Activated CD8-positive, alpha-beta T cell treated with anti-CD3 and anti-CD28 coated beads, Interleukin-2, amount 10 ng/mL, durations not matched to agents 7 days and 5 days (primary cell): Measurements from ENCODE around the gene CYP2D6. TPM values are rescaled to one million over a fixed set of nuclear protein-coding genes. Genes with fewer than 3 reads are reported as not detected.
"Not testable (repeated sequence)": the region's sequence is repeated elsewhere in the genome, so short reads cannot be mapped to it uniquely, and the experiment has no call there.

Experiments used
- ATAC-seq: fragments of 150-1000 bp; cut with Tn5 transposase; one replicate; pipeline ENCODE4 v1.10.0; 2021; ENCODE audit warnings: moderate library complexity
- CTCF ChIA-PET: fragments of 350-600 bp; sonication (Branson Sonifier 250); formaldehyde crosslinking; loops from one replicate; lab custom pipeline; 2021; ENCODE audit warnings: antibody characterized with exemption; lab: Charles Lee
- POLR2A ChIA-PET: fragments of 350-600 bp; sonication (Branson Sonifier 250); formaldehyde crosslinking; loops from one replicate; lab custom pipeline; 2021; ENCODE audit warnings: antibody characterized with exemption; lab: Charles Lee
- DNase-seq: peaks from one replicate; pipeline ENCODE4 v3.0.0-alpha.2; 2020
- H3K27ac Mint-ChIP-seq: one replicate; pipeline ENCODE4 v1.8.0; 2021; ENCODE audit warnings: mild to moderate bottlenecking, mixed read lengths
- H3K27me3 Mint-ChIP-seq: one replicate; pipeline ENCODE4 v1.8.0; 2021; ENCODE audit warnings: low read depth, mixed read lengths
- H3K36me3 Mint-ChIP-seq: one replicate; pipeline ENCODE4 v1.8.0; 2021; ENCODE audit warnings: low read depth, mixed read lengths
- H3K4me1 Mint-ChIP-seq: one replicate; pipeline ENCODE4 v1.8.0; 2021; ENCODE audit warnings: low read depth, mixed read lengths
- H3K4me3 Mint-ChIP-seq: one replicate; pipeline ENCODE4 v1.8.0; 2021; ENCODE audit warnings: mild to moderate bottlenecking, mixed read lengths
- H3K9me3 Mint-ChIP-seq: one replicate; pipeline ENCODE4 v1.8.0; 2022; ENCODE audit warnings: mixed read lengths; ENCODE audit not compliant: insufficient read depth
- total RNA-seq, 2 experiments: library from RNA; stranded (reverse); gene quantifications; one replicate each; pipeline ENCODE4 v1.2.3, GENCODE V29; 2021

Gene CYP2D6
- total RNA-seq, 2 experiments from 2014 or later, result 2.9 to 3.6 TPM

- H3K4me1 Mint-ChIP-seq, DNase-seq, H3K9me3 Mint-ChIP-seq, H3K27ac Mint-ChIP-seq, CTCF ChIA-PET, ATAC-seq, H3K4me3 Mint-ChIP-seq, H3K36me3 Mint-ChIP-seq, H3K27me3 Mint-ChIP-seq: not testable (repeated sequence)
- POLR2A ChIA-PET, result interaction anchor here (0.6 kb wide), 1 partner anchor 91 kb away, joined by 3 read pairs; no protein-coding TSS in a partner anchor
Measured at GRCh38 chr22:42128007-42128406, 2.6 kb downstream of the CYP2D6 start.

DNA sequence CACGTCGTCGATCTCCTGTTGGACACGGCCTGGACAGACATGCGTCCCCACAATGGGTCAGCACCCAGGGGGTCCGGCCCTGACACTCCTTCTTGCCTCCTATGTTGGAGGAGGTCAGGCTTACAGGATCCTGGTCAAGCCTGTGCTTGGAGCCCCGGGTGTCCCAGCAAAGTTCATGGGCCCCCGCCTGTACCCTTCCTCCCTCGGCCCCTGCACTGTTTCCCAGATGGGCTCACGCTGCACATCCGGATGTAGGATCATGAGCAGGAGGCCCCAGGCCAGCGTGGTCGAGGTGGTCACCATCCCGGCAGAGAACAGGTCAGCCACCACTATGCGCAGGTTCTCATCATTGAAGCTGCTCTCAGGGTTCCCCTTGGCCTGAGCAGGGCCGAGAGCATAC is 3.0 kb downstream of the CYP2D6 start:
- Mint-ChIP-seq H3K4me3 (no peak overlapping the region), H3K36me3 (no peaks in the 10 kb centered on the region), H3K4me1 (no peaks in the 10 kb centered on the region), H3K9me3 (no peaks in the 10 kb centered on the region), H3K27ac (no peak overlapping the region), H3K27me3 (no peaks in the 10 kb centered on the region)
- ATAC-seq, result no peak
- ChIA-PET POLR2A (interaction anchor here (0.6 kb wide), 1 partner anchor 91 kb away, joined by 3 read pairs; no protein-coding TSS in a partner anchor), CTCF (no interaction called here)
- no peak for DNase-seq

DNA sequence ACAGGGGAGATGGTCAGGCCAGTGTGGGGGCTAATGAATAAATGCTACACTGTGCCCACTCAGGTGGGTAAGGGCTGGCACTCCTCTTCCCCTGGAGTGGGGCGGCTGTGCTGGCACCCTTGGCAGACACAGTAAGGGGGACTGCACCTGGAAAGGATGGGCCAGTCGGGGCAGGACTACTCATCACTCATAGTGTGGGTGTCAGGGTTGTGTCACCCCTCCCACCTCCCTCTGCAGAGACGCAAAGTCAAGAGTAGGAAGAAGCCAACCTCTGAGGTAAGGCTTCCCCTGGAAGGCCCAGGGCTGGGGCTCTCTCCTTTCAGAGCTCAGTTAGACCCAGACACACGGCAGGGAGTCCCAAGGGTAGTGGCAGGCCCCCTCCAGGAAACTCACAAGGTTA is 7.1 kb downstream of the CYP2D6 start:
- ATAC-seq, POLR2A ChIA-PET, DNase-seq, H3K27me3 Mint-ChIP-seq, H3K27ac Mint-ChIP-seq, CTCF ChIA-PET, H3K36me3 Mint-ChIP-seq, H3K4me3 Mint-ChIP-seq, H3K9me3 Mint-ChIP-seq: not testable (repeated sequence)
- H3K4me1 Mint-ChIP-seq, result peaks cover 38% of the 10 kb centered on the region

DNA sequence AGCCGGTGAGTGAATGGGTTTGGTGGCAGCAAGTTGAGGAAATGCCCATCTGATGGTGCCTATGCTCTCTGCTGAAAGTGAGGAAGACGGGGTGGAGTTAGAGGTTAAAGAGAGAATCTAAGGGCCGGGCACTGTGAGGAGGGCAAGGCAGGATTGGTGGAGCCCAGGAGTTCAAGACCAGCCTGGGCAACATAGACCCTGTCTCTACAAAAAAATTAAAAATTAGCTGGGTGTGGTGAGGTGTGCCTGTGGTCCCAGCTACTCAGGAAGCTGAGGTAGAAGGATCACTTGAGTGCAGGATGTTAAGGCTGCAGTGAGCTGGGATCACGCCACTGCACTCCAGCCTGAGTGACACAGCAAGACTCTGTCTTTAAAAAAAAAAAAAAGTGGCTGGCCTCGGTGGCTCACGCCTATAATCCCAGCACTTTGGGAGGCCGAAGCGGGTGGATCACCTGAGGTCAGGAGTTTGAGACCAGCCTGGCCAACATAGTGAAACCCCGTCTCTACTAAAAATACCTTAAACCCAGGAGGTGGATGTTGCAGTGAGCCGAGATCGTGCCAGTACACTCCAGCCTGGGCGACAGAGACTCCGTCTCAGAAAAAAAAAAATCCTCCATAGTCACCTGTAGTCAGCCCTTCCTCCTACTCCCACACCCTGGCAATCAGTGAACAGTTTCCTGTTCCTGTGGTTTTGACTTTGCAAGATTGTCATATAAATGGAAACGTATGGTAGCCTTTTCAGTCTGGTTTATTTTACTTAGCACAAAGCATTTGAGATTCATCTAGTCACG is 10.2 kb downstream of the CYP2D6 start:
- ATAC-seq (peak; percentile 82), DNase-seq (peak; percentile 61)
- not testable (repeated sequence) for H3K9me3 Mint-ChIP-seq, H3K27me3 Mint-ChIP-seq
- CTCF ChIA-PET, result interaction anchor here (1.0 to 4.2 kb wide), 3 partner anchors 10 to 324 kb away, joined by 3 to 24 read pairs (median 5); partner anchors contain the start of gene NDUFA6
- Mint-ChIP-seq H3K27ac (peak overlapping the region; percentile 95), H3K4me1 (peaks cover 41% of the 10 kb centered on the region), H3K4me3 (peak overlapping the region; percentile 64), H3K36me3 (peaks cover 16% of the 10 kb centered on the region)
- POLR2A ChIA-PET, result interaction anchor here (0.7 to 1.3 kb wide), 2 partner anchors 29 to 174 kb away, joined by 3 to 4 read pairs; partner anchors contain the start of genes CENPM and NDUFA6

GRCh38 chr22:42116848-42117424 is 13.7 kb downstream of the CYP2D6 start:
- no peak for DNase-seq
- H3K27ac Mint-ChIP-seq, result no peak overlapping the region

DNA sequence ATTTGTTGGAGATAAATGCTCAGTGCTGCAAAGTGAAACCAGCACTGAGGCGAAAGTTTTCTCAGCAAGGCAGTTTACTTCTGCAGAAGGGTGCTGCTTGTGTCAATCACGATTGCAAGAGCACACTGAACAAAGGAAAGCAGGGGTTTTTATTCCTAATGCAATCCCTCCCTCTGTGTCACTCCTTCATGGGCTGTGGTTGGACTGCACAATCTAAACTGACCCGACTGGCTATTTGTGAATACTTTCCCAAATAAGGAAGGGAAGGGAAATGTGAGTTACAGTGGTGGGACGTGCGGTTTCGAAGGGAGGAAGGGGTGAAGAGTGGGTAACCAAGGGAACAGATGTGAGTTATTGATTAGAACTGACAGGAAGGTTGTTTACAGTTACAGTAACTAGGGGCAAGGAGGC is 15.2 kb downstream of the CYP2D6 start:
- CTCF ChIA-PET, POLR2A ChIA-PET, H3K27ac Mint-ChIP-seq, H3K4me3 Mint-ChIP-seq, H3K27me3 Mint-ChIP-seq, ATAC-seq, DNase-seq: not testable (repeated sequence)
- H3K4me1 Mint-ChIP-seq, result peaks cover 20% of the 10 kb centered on the region
- peaks cover 20% of the 10 kb centered on the region for H3K36me3 Mint-ChIP-seq
- peaks cover 11% of the 10 kb centered on the region for H3K9me3 Mint-ChIP-seq

More at GRCh38 chr22:42116848-42117424, 13.7 kb downstream of the CYP2D6 start:
- no peak for ATAC-seq
- ChIA-PET CTCF (interaction anchor here (0.9 to 4.2 kb wide), 5 partner anchors 17 to 327 kb away, joined by 3 to 24 read pairs (median 3); partner anchors contain the start of gene NDUFA6), POLR2A (interaction anchor here (0.7 to 1.0 kb wide), 2 partner anchors 37 to 309 kb away, joined by 3 read pairs; partner anchors contain the start of gene SMDT1)
- no peaks in the 10 kb centered on the region for H3K27me3 Mint-ChIP-seq
- peaks cover 21% of the 10 kb centered on the region for H3K36me3 Mint-ChIP-seq
- H3K4me3 Mint-ChIP-seq, result no peak overlapping the region
- H3K4me1 Mint-ChIP-seq, result peaks cover 35% of the 10 kb centered on the region
- peaks cover 11% of the 10 kb centered on the region for H3K9me3 Mint-ChIP-seq

DNA sequence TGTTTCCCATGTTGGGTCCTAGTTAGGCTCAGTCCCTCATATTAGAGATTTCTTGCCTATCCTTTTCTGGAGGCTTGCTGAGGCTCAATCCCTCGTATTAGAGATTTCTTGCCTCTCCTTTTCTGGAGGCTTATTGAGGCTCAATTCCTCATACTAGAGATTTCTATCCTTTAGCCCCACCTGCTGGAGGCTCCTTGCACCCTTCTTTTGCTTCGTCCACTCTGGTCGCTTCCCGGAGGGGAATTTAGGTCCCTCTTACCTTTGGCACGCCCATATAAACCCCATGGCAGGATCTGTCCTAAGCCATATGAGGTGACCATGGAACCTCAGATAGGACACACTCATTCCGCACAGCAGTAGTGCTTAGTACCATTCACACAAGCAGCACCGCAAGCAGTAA is 15.9 kb downstream of the CYP2D6 start:
- ChIA-PET CTCF (interaction anchor here (0.6 kb wide), 1 partner anchor 90 kb away, joined by 3 read pairs; no protein-coding TSS in a partner anchor), POLR2A (no interaction called here)
- Mint-ChIP-seq H3K27me3 (no peaks in the 10 kb centered on the region), H3K4me1 (peaks cover 13% of the 10 kb centered on the region), H3K27ac (no peak overlapping the region), H3K4me3 (no peak overlapping the region), H3K9me3 (peaks cover 11% of the 10 kb centered on the region), H3K36me3 (peaks cover 21% of the 10 kb centered on the region)
- DNase-seq (no peak), ATAC-seq (no peak)

DNA sequence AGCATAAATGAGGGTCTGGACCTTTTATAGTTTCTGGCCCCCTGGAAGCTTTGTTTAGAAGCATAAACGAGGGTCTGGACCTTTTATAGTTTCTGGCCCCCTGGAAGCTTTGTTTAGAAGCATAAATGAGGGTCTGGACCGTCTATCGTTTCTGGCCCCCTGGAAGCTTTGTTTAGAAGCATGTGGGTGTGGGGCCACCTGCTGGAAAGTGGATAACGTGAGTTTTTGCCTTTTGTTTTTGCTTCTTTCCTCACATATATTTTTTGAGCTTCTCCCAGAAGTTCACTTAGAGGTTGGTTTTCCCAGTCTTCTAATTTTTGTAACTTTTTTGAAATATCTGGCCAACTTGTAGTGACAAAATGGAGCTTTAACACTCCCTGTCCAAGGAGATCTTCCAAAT is 17.8 kb downstream of the CYP2D6 start:
- not testable (repeated sequence) for H3K4me1 Mint-ChIP-seq
- POLR2A ChIA-PET, result interaction anchor here (2.7 kb wide), 1 partner anchor 22 kb away, joined by 9 read pairs; the partner anchor contains the start of gene NDUFA6

DNA sequence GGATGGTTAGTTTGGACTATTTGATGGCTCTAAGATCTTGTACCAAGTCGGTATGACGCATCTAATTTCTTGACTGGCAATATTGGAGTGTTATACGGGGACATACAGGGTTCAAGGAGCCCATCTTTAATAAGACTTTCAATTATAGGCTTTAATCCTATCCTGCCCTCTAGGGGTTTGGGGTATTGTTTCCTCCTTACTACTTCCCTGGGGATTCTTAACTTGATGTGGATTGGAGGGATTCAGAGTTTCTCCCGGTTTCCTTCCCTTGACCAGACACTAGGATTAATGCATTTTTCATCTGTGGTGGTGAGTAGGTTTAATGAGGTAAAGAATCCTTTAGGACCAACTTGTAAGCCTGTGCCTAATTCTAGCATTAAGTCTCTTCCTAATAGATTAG is 18.8 kb downstream of the CYP2D6 start:
- Mint-ChIP-seq H3K4me1 (peaks cover 2% of the 10 kb centered on the region), H3K36me3 (peaks cover 21% of the 10 kb centered on the region), H3K27me3 (no peaks in the 10 kb centered on the region), H3K27ac (no peak overlapping the region), H3K9me3 (peaks cover 11% of the 10 kb centered on the region), H3K4me3 (no peak overlapping the region)
- ChIA-PET POLR2A (interaction anchor here (2.7 kb wide), 1 partner anchor 21 kb away, joined by 9 read pairs; the partner anchor contains the start of gene NDUFA6), CTCF (interaction anchor here (1.4 to 2.4 kb wide), 4 partner anchors 20 to 146 kb away, joined by 6 to 21 read pairs (median 14); partner anchors contain the start of genes NDUFA6 and SEPTIN3)
- DNase-seq (no peak), ATAC-seq (no peak)

More for the DNA sequence above, 17.8 kb downstream of the CYP2D6 start:
- H3K36me3 Mint-ChIP-seq, result peaks cover 27% of the 10 kb centered on the region
- peaks cover 11% of the 10 kb centered on the region for H3K9me3 Mint-ChIP-seq
- DNase-seq, ATAC-seq, H3K4me3 Mint-ChIP-seq, H3K27me3 Mint-ChIP-seq, H3K27ac Mint-ChIP-seq: not testable (repeated sequence)
- CTCF ChIA-PET, result interaction anchor here (0.7 to 2.4 kb wide), 12 partner anchors 9 to 172 kb away, joined by 3 to 21 read pairs (median 4); partner anchors contain the start of genes CENPM, NDUFA6 and SEPTIN3

- Mint-ChIP-seq H3K4me1 (no peaks in the 10 kb centered on the region), H3K9me3 (peaks cover 15% of the 10 kb centered on the region), H3K27ac (no peak overlapping the region), H3K27me3 (no peaks in the 10 kb centered on the region), H3K36me3 (peaks cover 10% of the 10 kb centered on the region), H3K4me3 (no peak overlapping the region)
- POLR2A ChIA-PET, result no interaction called here
- DNase-seq (no peak), ATAC-seq (no peak)
- CTCF ChIA-PET, result no interaction called here
Measured at GRCh38 chr22:42108848-42109247, 21.8 kb downstream of the CYP2D6 start.

DNA sequence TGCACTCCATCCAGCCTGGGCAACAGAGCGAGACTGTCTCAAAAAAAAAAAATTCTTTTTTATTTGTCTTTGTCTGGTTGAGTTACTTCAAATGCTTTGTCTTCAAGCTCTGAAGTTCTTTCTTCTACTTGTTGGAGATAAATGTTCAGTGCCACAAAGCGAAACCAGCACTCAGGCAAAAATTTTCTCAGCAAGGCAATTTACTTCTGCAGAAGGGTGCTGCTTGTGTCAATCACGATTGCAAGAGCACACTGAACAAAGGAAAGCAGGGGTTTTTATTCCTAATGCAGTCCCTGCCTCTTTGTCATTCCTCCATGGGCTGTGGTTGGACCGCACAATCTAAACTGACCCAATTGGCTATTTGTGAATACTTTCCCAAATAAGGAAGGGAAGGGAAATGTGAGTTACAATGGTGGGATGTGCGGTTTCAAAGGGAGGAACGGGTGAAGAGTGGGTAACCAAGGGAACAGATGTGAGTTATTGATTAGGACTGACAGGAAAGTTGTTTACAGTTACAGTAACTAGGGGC is 26.2 kb downstream of the CYP2D6 start:
- ATAC-seq, POLR2A ChIA-PET, DNase-seq, H3K27ac Mint-ChIP-seq, H3K4me1 Mint-ChIP-seq, H3K27me3 Mint-ChIP-seq, H3K4me3 Mint-ChIP-seq: not testable (repeated sequence)
- Mint-ChIP-seq H3K36me3 (peaks cover 25% of the 10 kb centered on the region), H3K9me3 (peaks cover 32% of the 10 kb centered on the region)
- CTCF ChIA-PET, result interaction anchor here (0.6 kb wide), 1 partner anchor 9 kb away, joined by 3 read pairs; no protein-coding TSS in a partner anchor
